AG09309 (cell line): Measurements from ENCODE around the gene ADD3.

ENCODE experiments used
- DNase-seq: peaks from one replicate; pipeline ENCODE4 v3.0.0-alpha.2; 2010; ENCODE audit warnings: low read depth
- H3K4me3 ChIP-seq: 2 replicates; pipeline ENCODE4 v1.5.1; 2011; ENCODE audit warnings: mild to moderate bottlenecking, low read depth, low read length, moderate library complexity; ENCODE audit not compliant: control insufficient read depth
- TF ChIP-seq, protein P1 (sequence below): IDR thresholded peaks from 2 replicates; pipeline ENCODE4 v1.5.1; 2011; ENCODE audit warnings: mild to moderate bottlenecking, low read depth, low read length, inconsistent platforms; ENCODE audit not compliant: insufficient read depth, control insufficient read depth; ENCODE audit errors: missing control alignments

Gene ADD3

DNA sequence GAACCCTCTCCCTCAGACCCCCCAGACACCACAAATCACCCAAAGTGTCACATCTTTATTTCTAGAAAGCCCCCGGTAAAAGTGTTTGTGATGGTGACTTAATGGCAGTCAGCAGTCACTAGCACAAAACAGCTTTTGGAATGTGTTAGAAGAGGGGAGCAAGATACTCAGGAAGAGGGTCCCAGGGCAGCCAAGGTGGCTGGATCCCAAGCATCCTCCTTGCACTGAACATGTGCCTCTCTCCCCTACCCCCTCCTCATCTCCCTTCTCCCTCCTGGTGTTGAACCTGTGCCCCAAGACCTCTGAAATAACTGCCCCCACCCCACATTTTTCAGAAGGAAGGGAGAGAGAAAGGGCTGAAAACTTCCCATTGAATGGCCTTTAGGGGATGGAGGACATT is 161.8 kb downstream of the ADD3 start:
- TF ChIP-seq, protein P1, sequence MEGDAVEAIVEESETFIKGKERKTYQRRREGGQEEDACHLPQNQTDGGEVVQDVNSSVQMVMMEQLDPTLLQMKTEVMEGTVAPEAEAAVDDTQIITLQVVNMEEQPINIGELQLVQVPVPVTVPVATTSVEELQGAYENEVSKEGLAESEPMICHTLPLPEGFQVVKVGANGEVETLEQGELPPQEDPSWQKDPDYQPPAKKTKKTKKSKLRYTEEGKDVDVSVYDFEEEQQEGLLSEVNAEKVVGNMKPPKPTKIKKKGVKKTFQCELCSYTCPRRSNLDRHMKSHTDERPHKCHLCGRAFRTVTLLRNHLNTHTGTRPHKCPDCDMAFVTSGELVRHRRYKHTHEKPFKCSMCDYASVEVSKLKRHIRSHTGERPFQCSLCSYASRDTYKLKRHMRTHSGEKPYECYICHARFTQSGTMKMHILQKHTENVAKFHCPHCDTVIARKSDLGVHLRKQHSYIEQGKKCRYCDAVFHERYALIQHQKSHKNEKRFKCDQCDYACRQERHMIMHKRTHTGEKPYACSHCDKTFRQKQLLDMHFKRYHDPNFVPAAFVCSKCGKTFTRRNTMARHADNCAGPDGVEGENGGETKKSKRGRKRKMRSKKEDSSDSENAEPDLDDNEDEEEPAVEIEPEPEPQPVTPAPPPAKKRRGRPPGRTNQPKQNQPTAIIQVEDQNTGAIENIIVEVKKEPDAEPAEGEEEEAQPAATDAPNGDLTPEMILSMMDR: no peak
- DNase-seq: no peak
- no peak overlapping the region for H3K4me3 ChIP-seq

DNA sequence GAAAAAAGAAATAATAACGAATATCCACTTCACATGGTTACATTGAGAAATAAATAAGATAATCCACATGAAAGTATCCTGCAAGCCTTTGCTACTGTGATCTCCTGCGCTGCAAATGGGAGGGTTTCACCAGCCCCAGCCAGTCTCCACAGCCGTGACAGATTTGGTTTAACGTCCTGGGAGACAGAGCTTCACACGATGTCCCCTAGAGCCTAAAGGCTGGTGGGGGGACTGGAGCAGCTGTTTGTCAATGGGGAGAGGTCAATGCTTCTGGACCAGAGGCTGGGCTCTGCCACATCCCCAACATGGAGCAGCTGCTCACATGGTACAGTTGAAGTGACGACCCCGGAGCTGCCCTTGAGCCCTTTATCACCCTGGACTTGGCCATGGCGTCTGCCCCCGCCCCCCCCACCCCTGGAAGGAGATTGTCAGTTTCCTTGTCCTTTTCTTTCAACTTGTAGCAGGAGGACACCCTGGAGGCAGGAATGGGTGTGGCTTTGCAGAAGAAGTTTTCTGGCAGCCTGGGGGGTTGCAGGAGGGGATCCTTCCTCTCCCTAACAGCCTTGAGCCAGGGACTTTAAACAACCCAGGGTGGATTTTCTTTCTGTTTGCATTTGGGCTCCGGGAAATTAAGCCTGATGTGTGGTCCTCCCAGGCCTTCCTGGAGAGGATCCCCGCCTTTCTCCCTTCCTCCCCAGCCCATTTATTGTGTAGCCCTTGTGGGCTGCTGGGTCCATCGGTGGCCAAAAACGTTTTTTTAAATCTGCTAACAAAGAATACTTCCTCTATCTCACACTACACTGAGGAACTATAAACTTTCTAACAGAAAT is 162.6 kb downstream of the ADD3 start:
- H3K4me3 ChIP-seq: no peak overlapping the region
- no peak for DNase-seq
- TF ChIP-seq, protein P1: no peak

GRCh38 chr10:110171032-110171431 is 163.2 kb downstream of the ADD3 start:
- TF ChIP-seq, protein P1: no peak
- no peak overlapping the region for H3K4me3 ChIP-seq
- DNase-seq: no peak

DNA sequence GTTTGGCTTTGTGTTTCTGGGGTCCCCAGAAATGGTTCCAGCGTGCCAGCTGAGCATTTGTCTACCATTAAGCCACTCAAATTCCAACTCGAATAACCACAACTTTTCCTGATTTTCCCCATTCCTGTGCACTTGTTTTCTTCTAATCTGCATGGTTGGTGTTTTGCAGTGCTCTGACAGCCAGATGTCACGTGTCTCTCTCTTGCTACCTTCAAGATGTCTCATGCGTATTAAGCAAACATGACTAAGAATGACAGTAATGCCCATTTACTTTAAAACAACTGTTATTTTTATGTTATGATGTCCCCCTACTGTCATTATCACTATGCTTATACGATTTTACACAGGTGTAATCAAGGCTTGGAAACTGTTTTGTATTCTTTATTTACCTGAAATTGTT is 164.4 kb downstream of the ADD3 start:
- no peak overlapping the region for H3K4me3 ChIP-seq
- TF ChIP-seq, protein P1: no peak
- DNase-seq: no peak

- no peak for DNase-seq
- TF ChIP-seq, protein P1: no peak
- H3K4me3 ChIP-seq: no peak overlapping the region
Measured at GRCh38 chr10:110174201-110174600, 166.4 kb downstream of the ADD3 start.

DNA sequence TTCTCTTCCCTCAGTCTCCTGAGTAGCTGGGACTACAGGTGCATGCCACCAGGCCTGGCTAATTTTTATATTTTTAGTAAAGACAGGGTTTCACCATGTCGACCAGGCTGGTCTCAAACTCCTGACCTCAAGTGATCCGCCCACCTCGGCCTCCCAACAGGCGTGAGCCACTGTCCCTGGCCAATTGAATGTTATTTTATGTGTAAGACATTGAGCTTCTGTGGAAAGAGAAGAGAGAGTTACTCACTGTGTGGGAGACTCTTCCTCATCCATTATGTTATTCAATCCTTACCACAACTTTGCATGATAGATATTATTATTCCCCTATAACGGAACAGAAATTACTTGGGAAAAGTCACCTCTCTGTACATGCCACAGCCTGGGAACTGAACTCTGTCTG is 167.0 kb downstream of the ADD3 start:
- DNase-seq: no peak
- TF ChIP-seq, protein P1: no peak
- H3K4me3 ChIP-seq: no peak overlapping the region
